ENCODE measurements around the gene ZNF383. TPM values are rescaled to one million over a fixed set of nuclear protein-coding genes. Genes with fewer than 3 reads are reported as not detected.

The ZNF383 gene
- total and polyA plus RNA-seq, 2 donors (not counting 1 experiment from before 2014, with no cell fraction given) = 7.9 to 42.2 TPM

DNA sequence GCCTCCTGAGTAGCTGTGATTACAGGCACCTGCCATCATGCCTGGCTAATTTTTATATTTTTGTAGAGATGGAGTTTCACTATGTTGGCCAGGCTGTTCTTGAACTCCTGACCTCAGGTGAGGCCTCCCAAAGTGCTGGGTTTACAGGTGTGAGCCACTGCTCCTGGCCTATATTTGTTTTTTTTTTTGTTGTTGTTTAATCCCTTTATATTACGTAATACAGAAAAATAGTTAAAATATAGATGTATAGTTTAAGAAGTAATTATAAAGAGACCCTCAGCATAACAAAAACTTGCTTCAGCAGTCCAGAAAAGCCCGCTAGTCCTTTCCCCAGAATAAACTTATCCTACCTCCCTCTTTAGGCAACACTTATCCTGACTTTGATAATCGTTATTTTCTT lies 2.4 kb downstream of the ZNF383 start:
- DNase-seq (no peak), ATAC-seq (ENCODE audit: low read depth) (no peak)
- no peak overlapping the region for H3K27ac ChIP-seq (ENCODE audit: low read length in 2 of 2)
- no peak overlapping the region for H3K27ac Mint-ChIP-seq
- no peaks in the 10 kb centered on the region for H3K9me3 Mint-ChIP-seq (ENCODE audit: insufficient read depth)
- peaks cover 3 to 8% of the 10 kb centered on the region in 2 experiments for H3K36me3 ChIP-seq (replicated peaks in 1 of 2; ENCODE audit: control extremely low read depth in 1 of 2, control insufficient read depth in 1 of 2, extremely low read depth in 1 of 2, insufficient read depth in 2 of 2, low read length in 1 of 2)
- peaks cover 3% of the 10 kb centered on the region for H4K20me1 ChIP-seq (ENCODE audit: control insufficient read depth, insufficient read depth, low read length, poor library complexity, severe bottlenecking)
- peaks cover 0 to 26% (median 4%) of the 10 kb centered on the region in 3 donors for H3K9me3 ChIP-seq (ENCODE audit: control extremely low read depth in 1 of 3, control insufficient read depth in 2 of 3, insufficient read depth in 1 of 3, low read length in 2 of 3)
- no peak overlapping the region for H3K4me3 ChIP-seq (ENCODE audit: control extremely low read depth in 1 of 5, extremely low read depth in 1 of 5, insufficient read depth in 1 of 5, low read depth in 2 of 5, low read length in 4 of 5)
- no peak overlapping the region for H2AFZ ChIP-seq (ENCODE audit: insufficient read depth, low read depth, low read length, poor library complexity, severe bottlenecking)
- no peak overlapping the region for H3K9ac ChIP-seq (ENCODE audit: low read length)
- no CpG with 5 or more reads among the region's 3 CpGs for WGBS (ENCODE audit: insufficient coverage)
- H3K27me3 ChIP-seq (replicated peaks in 1 of 4; ENCODE audit: control extremely low read depth in 1 of 4, control insufficient read depth in 3 of 4, insufficient read depth in 4 of 4, low read length in 3 of 4) = no peaks in the 10 kb centered on the region
- TF ChIP-seq, protein P1, sequence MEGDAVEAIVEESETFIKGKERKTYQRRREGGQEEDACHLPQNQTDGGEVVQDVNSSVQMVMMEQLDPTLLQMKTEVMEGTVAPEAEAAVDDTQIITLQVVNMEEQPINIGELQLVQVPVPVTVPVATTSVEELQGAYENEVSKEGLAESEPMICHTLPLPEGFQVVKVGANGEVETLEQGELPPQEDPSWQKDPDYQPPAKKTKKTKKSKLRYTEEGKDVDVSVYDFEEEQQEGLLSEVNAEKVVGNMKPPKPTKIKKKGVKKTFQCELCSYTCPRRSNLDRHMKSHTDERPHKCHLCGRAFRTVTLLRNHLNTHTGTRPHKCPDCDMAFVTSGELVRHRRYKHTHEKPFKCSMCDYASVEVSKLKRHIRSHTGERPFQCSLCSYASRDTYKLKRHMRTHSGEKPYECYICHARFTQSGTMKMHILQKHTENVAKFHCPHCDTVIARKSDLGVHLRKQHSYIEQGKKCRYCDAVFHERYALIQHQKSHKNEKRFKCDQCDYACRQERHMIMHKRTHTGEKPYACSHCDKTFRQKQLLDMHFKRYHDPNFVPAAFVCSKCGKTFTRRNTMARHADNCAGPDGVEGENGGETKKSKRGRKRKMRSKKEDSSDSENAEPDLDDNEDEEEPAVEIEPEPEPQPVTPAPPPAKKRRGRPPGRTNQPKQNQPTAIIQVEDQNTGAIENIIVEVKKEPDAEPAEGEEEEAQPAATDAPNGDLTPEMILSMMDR (IDR thresholded peaks at IDR 0.05) = no peak
- TF ChIP-seq EZH2 (IDR thresholded peaks at IDR 0.05; ENCODE audit: borderline replicate concordance, insufficient read depth, low read depth, low read length, poor library complexity, severe bottlenecking) = no peak
- ChIA-PET CTCF (no interaction called here), POLR2A (no interaction called here)
- H3K4me3 Mint-ChIP-seq = no peak overlapping the region
- H3K79me2 ChIP-seq (ENCODE audit: control insufficient read depth, insufficient read depth, low read length) = peaks cover 47% of the 10 kb centered on the region
- intact Hi-C loops (cut with micrococcal nuclease) = no loop called here
- H3K4me2 ChIP-seq (replicated peaks; ENCODE audit: low read depth, low read length, poor library complexity, severe bottlenecking) = no peak overlapping the region
- H3K4me1 ChIP-seq (ENCODE audit: control insufficient read depth in 2 of 2, insufficient read depth in 2 of 2, low read length in 2 of 2) = peaks cover 10 to 12% of the 10 kb centered on the region in 2 donors
- peaks cover 24% of the 10 kb centered on the region for H3K4me1 Mint-ChIP-seq
- no peaks in the 10 kb centered on the region for H3K27me3 Mint-ChIP-seq

DNA sequence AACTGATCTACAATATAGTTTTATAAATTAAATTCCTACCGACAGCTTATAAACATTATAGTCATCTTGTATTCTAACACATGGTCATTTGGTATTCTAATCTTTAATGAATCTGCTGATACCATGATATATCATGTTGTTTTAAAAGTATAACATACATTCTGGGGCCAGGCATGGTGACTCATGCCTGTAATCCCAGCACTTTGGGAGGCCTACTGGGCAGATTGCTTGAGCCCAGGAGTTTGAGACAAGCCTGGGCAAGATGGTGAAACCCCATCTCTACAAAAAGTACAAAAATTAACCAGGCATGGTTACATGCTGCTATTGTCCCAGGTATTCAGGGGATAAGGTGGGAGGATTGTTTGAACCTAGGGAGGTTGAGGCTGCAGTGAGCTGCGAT lies 3.1 kb downstream of the ZNF383 start:
- H3K36me3 ChIP-seq (replicated peaks in 1 of 2; ENCODE audit: control extremely low read depth in 1 of 2, control insufficient read depth in 1 of 2, extremely low read depth in 1 of 2, insufficient read depth in 2 of 2, low read length in 1 of 2) = peaks cover 3 to 13% of the 10 kb centered on the region in 2 experiments
- DNase-seq (no peak), ATAC-seq (ENCODE audit: low read depth) (no peak)
- no peaks in the 10 kb centered on the region for H3K9me3 Mint-ChIP-seq (ENCODE audit: insufficient read depth)
- no peak overlapping the region for H3K27ac ChIP-seq (ENCODE audit: low read length in 2 of 2)
- WGBS (ENCODE audit: insufficient coverage) = no CpG with 5 or more reads among the region's 2 CpGs
- H3K27me3 Mint-ChIP-seq = no peaks in the 10 kb centered on the region
- no peak overlapping the region for H3K27ac Mint-ChIP-seq
- H3K9me3 ChIP-seq (ENCODE audit: control extremely low read depth in 1 of 3, control insufficient read depth in 2 of 3, insufficient read depth in 1 of 3, low read length in 2 of 3) = peaks cover 0 to 26% (median 4%) of the 10 kb centered on the region in 3 donors
- no peak overlapping the region for H3K4me3 ChIP-seq (ENCODE audit: control extremely low read depth in 1 of 5, extremely low read depth in 1 of 5, insufficient read depth in 1 of 5, low read depth in 2 of 5, low read length in 4 of 5)
- intact Hi-C loops (cut with micrococcal nuclease) = no loop called here
- ChIA-PET POLR2A (no interaction called here), CTCF (interaction anchor here (0.7 kb wide), 1 partner anchor 98 kb away, joined by 3 read pairs; no protein-coding TSS in a partner anchor)
- H3K9ac ChIP-seq (ENCODE audit: low read length) = no peak overlapping the region
- peaks cover 3% of the 10 kb centered on the region for H4K20me1 ChIP-seq (ENCODE audit: control insufficient read depth, insufficient read depth, low read length, poor library complexity, severe bottlenecking)
- H3K27me3 ChIP-seq (replicated peaks in 1 of 4; ENCODE audit: control extremely low read depth in 1 of 4, control insufficient read depth in 3 of 4, insufficient read depth in 4 of 4, low read length in 3 of 4) = no peaks in the 10 kb centered on the region
- no peak overlapping the region for H3K4me3 Mint-ChIP-seq
- no peak overlapping the region for H3K4me2 ChIP-seq (replicated peaks; ENCODE audit: low read depth, low read length, poor library complexity, severe bottlenecking)
- H3K79me2 ChIP-seq (ENCODE audit: control insufficient read depth, insufficient read depth, low read length) = peaks cover 48% of the 10 kb centered on the region
- no peak overlapping the region for H2AFZ ChIP-seq (ENCODE audit: insufficient read depth, low read depth, low read length, poor library complexity, severe bottlenecking)
- TF ChIP-seq, protein P1 (IDR thresholded peaks at IDR 0.05) = no peak
- TF ChIP-seq EZH2 (IDR thresholded peaks at IDR 0.05; ENCODE audit: borderline replicate concordance, insufficient read depth, low read depth, low read length, poor library complexity, severe bottlenecking) = no peak
- peaks cover 10 to 12% of the 10 kb centered on the region in 2 donors for H3K4me1 ChIP-seq (ENCODE audit: control insufficient read depth in 2 of 2, insufficient read depth in 2 of 2, low read length in 2 of 2)
- H3K4me1 Mint-ChIP-seq = peaks cover 24% of the 10 kb centered on the region

Data from B cell (primary cell).